Muscle layer of colon (tissue), 2 donors: ENCODE results near the gene OR2L13.
"Not testable (repeated sequence)": the region's sequence is repeated elsewhere in the genome, so short reads cannot be mapped to it uniquely, and the experiment has no call there.

Experiments
- H3K27ac ChIP-seq: one replicate; pipeline ENCODE4 v1.7.0; 2013; ENCODE audit warnings: low read depth, mild to moderate bottlenecking, low read length, moderate library complexity
- H3K27me3 ChIP-seq, 2 donors: one replicate each; pipeline ENCODE4 v1.7.0; 2013; ENCODE audit warnings: low read length in 2 of 2, mild to moderate bottlenecking in 2 of 2; ENCODE audit not compliant: insufficient read depth in 2 of 2, control insufficient read depth in 1 of 2
- H3K36me3 ChIP-seq: one replicate; pipeline ENCODE4 v1.7.0; 2013; ENCODE audit warnings: mild to moderate bottlenecking, low read length; ENCODE audit not compliant: insufficient read depth
- H3K4me1 ChIP-seq: one replicate; pipeline ENCODE4 v1.7.0; 2013; ENCODE audit warnings: mild to moderate bottlenecking, low read length; ENCODE audit not compliant: insufficient read depth
- H3K4me3 ChIP-seq, 2 donors: one replicate each; pipeline ENCODE4 v1.7.0; 2013; ENCODE audit warnings: low read length in 2 of 2, low read depth in 1 of 2, mild to moderate bottlenecking in 1 of 2, moderate library complexity in 1 of 2
- H3K9ac ChIP-seq: one replicate; pipeline ENCODE4 v1.7.0; 2013; ENCODE audit warnings: low read length
- H3K9me3 ChIP-seq: one replicate; pipeline ENCODE4 v1.7.0; 2013; ENCODE audit warnings: mild to moderate bottlenecking, low read length
- donor health status: abdominal sarcoma.
- donor health status: Adenocarcinoma of cecum.

The OR2L13 gene, protein sequence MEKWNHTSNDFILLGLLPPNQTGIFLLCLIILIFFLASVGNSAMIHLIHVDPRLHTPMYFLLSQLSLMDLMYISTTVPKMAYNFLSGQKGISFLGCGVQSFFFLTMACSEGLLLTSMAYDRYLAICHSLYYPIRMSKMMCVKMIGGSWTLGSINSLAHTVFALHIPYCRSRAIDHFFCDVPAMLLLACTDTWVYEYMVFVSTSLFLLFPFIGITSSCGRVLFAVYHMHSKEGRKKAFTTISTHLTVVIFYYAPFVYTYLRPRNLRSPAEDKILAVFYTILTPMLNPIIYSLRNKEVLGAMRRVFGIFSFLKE

DNA sequence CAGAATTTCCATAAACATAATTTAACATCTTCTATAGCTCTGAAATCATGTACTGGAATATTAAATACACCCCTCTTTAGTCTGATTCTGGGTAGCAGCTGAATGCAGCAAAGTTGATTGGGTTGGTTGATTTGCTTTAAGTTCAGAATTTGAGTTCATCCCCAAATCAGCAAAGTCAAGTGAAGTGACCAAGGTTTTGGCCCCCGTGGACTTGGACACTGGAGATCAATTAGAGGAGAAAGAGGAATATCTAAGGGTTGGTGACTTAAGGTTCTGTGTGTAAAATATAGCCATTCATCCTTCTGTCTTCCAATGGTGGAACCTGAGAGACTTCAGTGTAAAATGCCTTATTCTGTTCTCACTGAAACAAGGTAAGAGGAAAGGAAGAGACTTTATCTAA, at the start of gene OR2L13:
Gene OR2L13 (plus strand): TSS at position 301 of the 400 bp plus-strand sequence. CDS start 4,192 bp downstream, outside the sequence.
- no peak within 1 kb of the TSS for H3K27ac ChIP-seq
- no peak within 1 kb of the TSS for H3K9ac ChIP-seq
- no peak within 1 kb of the TSS for H3K4me3 ChIP-seq
- H3K27me3 ChIP-seq: no peaks in the 10 kb centered on the region
- H3K4me1 ChIP-seq: no peaks in the 10 kb centered on the region
- H3K9me3 ChIP-seq: no peaks in the 10 kb centered on the region
- H3K36me3 ChIP-seq: no peaks in the 10 kb centered on the region

DNA sequence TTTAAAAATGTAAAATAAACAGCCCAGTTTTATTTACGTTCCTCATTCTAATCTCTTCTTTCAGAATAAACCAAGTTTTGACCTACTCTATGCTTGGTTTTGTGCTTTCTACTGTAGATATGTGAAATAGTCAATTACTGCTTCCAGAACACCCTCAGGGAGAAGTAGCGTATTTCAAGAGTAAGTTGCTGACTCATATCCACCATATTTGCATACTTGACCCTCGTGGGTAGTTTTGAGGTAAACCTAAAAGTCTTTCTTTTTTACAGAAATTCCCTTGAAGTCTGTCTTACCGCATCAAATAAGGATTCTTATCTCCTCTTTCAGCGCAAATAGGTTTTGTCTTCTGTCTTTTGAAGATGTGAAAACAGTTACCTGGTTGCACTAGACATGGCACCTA, 49.8 kb upstream of the OR2L13 start:
- Histone ChIP-seq H3K9me3 (no peaks in the 10 kb centered on the region), H3K36me3 (no peaks in the 10 kb centered on the region), H3K27ac (no peak overlapping the region), H3K4me3 (no peak overlapping the region), H3K9ac (no peak overlapping the region), H3K27me3 (no peaks in the 10 kb centered on the region), H3K4me1 (no peaks in the 10 kb centered on the region)

DNA sequence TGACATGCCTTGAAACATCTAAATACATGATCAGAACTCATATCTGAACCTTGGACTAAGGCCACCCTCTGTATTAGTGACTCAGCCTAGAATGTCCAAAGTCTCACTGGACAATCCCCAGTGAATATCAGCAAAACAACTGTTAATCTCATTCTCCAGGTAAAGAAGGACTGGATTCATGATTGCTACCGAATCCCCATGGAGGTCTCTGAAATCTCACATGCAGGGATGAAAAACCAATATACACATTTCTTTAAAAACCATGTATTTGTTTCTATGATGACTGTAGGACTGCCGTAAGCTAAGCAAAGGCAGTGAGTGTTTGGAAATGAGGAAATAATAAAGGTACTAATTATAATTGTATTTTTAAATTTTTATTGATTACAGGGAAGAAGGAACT, 48.4 kb upstream of the OR2L13 start, which contains the start of gene OR2L3:
Gene OR2L3 (plus strand): TSS at position 301 of the 400 bp plus-strand sequence. CDS start 13,846 bp downstream, outside the sequence.
- Histone ChIP-seq H3K4me3 (no peak within 1 kb of the TSS), H3K36me3 (no peaks in the 10 kb centered on the region), H3K27ac (no peak within 1 kb of the TSS), H3K27me3 (no peaks in the 10 kb centered on the region), H3K9ac (no peak within 1 kb of the TSS), H3K9me3 (no peaks in the 10 kb centered on the region), H3K4me1 (no peaks in the 10 kb centered on the region)

DNA sequence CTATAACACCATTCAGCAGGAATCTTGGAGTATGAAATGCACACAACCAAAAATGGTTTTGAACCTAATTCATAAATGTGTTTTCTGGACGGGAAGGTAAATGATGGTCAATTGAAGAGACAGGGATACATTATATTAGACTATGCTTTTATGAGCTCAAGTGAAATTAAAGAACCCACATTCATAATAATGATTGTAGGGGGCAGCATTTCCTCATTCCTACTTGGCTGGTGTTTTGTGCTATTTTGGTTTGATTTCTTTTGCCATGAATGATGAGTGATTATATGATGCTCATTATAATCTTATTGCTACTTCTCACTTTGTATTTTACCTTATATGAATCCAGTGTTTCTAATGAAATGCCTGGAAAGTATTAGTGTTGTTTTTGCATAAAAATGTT, 48.0 kb upstream of the OR2L13 start:
- Histone ChIP-seq H3K4me3 (no peak overlapping the region), H3K27me3 (no peaks in the 10 kb centered on the region), H3K4me1 (no peaks in the 10 kb centered on the region), H3K9ac (no peak overlapping the region), H3K36me3 (no peaks in the 10 kb centered on the region), H3K27ac (no peak overlapping the region), H3K9me3 (no peaks in the 10 kb centered on the region)

DNA sequence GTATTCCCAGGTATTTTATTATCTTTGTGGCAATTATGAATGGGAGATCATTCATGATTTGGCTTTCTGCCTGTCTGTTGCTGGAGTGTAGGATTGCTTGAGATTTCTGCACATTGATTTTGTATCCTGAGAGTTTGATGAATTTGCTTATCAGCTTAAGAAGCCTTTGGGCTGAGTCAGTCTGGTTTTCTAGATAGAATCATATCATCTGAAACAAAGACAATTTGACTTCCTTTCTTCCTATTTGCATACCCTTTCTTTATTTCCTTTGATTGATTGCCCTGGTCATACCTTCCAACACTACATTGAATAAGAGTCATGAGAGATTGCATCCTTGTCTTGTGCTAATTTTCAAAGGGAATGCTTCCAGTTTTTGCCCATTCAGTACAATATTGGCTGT, 40.3 kb upstream of the OR2L13 start:
- Histone ChIP-seq H3K4me3 (no peak overlapping the region), H3K4me1 (no peaks in the 10 kb centered on the region), H3K27me3 (no peaks in the 10 kb centered on the region), H3K9ac (no peak overlapping the region), H3K9me3 (no peaks in the 10 kb centered on the region), H3K27ac (no peak overlapping the region), H3K36me3 (no peaks in the 10 kb centered on the region)

DNA sequence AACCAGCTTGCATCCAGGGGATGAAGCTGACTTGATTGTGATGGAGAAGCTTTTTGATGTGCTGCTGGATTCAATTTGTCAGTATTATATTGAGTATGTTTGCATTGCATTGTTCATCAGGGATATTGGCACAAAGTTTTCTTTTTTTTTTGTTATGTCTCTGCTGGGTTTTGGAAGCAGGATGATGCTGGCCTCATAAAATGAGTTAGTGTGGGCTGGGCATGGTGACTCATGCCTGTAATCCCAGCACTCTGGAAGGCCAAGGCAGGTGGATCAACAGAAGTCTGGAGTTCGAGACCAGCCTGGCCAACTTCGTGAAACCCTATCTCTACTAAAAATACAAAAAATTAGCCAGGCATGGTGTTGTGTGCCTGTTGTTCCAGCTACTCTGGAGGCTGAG, 39.7 kb upstream of the OR2L13 start:
- no peak overlapping the region for H3K9ac ChIP-seq
- no peaks in the 10 kb centered on the region for H3K9me3 ChIP-seq
- no peaks in the 10 kb centered on the region for H3K4me1 ChIP-seq
- H3K4me3 ChIP-seq: no peak overlapping the region
- H3K36me3 ChIP-seq: no peaks in the 10 kb centered on the region
- no peaks in the 10 kb centered on the region for H3K27me3 ChIP-seq
- H3K27ac ChIP-seq: no peak overlapping the region

DNA sequence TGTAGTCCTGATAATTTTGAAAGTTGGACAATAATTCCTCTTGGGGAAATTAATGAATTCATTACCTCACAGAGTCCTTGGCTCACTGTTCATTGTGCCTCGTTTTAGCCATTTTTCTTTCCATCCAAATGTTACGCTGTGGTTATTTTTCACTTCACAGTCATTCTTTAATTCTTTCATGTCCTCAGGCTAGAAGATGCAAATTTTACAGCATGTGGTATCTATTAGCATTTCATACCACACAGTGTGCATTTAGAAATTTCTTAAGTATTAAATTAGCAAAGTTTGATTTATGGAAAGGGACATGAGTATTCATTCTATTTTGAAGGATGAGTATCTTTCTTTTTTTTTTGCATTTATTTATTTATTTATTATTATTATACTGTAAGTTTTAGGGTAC, 29.9 kb upstream of the OR2L13 start:
- Histone ChIP-seq H3K27me3 (no peaks in the 10 kb centered on the region), H3K4me1 (no peaks in the 10 kb centered on the region)

DNA sequence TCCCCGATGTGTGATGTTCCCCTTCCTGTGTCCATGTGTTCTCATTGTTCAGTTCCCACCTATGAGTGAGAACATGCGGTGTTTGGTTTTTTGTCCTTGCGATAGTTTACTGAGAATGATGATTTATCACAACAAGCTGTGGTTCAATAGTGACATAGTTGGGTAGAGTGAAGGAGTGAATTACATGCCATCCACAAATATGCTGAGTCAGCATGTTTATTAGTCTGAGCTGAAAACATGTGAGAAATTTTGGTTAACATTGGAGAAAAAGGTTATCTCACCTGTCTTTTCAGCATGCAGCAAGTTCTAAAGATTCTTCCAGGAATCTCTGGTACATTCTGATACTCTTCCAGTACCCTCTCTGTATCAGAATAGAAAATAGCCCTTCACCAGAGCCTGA, 29.4 kb upstream of the OR2L13 start:
- no peaks in the 10 kb centered on the region for H3K4me1 ChIP-seq
- no peak overlapping the region for H3K4me3 ChIP-seq

More for the DNA sequence above, 29.9 kb upstream of the OR2L13 start:
- H3K27ac ChIP-seq: no peak overlapping the region
- H3K4me3 ChIP-seq: no peak overlapping the region
- H3K9ac ChIP-seq: no peak overlapping the region
- no peaks in the 10 kb centered on the region for H3K9me3 ChIP-seq
- H3K36me3 ChIP-seq: no peaks in the 10 kb centered on the region

DNA sequence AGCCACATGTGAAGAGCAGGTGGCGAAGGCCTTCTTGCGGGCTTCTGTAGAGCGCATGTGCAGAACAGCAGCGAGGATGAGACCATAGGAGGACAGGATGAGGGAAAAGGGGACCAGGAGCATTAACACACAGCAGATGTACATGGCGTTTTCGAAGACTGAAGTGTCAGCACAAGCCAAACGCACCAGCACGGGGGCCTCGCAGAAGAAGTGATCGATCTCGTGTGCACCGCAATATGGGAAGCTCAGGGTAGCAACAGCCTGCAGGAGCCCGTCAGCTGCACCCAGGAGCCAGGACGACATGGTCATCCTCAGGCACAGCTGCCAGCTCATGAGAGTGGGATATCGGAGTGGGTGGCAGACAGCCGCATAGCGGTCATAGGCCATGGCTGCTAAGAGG, 11.1 kb upstream of the OR2L13 start:
- H3K9me3 ChIP-seq, H3K36me3 ChIP-seq, H3K27me3 ChIP-seq, H3K4me3 ChIP-seq, H3K4me1 ChIP-seq, H3K9ac ChIP-seq, H3K27ac ChIP-seq: not testable (repeated sequence)

More for the DNA sequence above, 29.4 kb upstream of the OR2L13 start:
- Histone ChIP-seq H3K36me3 (no peaks in the 10 kb centered on the region), H3K9me3 (no peaks in the 10 kb centered on the region), H3K27me3 (no peaks in the 10 kb centered on the region), H3K27ac (no peak overlapping the region), H3K9ac (no peak overlapping the region)

DNA sequence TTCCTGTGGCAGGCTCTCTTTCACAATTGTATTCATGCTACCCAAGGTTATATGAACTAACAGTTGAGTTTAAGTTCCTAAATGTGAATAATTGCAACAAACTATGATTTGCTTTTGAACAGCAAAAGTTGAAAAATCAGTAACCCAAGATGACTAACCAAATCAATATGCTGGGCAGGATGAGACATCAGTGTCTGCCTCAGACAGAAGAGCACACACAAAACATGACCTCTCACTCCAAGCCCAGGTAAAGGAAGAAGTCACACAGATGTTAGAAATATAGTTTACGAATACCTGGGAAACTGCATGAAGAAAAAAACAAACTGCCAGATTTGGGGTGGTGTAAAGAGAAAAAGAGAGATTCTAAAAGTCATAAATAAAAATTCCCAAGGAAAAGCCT, 3.5 kb downstream of the OR2L13 start:
- H3K4me3 ChIP-seq: no peak overlapping the region
- no peaks in the 10 kb centered on the region for H3K27me3 ChIP-seq
- no peak overlapping the region for H3K27ac ChIP-seq
- no peaks in the 10 kb centered on the region for H3K4me1 ChIP-seq
- no peaks in the 10 kb centered on the region for H3K36me3 ChIP-seq
- H3K9me3 ChIP-seq: no peaks in the 10 kb centered on the region
- no peak overlapping the region for H3K9ac ChIP-seq

DNA sequence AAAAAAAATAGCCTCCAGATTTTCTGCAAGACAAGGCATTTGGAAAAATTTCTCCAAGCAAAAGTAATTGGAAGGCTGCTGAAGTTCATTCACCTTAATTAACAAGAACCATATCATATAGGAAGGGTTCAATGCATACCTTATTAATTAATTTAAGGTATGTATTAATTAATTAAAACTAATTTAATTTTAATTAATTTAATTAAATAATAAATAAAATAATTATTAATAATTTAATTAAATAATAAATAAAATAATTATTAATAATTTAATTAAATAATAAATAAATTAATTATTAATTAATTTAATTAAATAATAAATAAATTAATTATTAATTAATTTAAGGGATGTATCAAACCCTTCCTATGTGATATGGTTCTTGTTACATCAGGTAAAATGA, 7.9 kb downstream of the OR2L13 start:
- Histone ChIP-seq H3K36me3 (no peaks in the 10 kb centered on the region), H3K27me3 (no peaks in the 10 kb centered on the region), H3K9me3 (no peaks in the 10 kb centered on the region), H3K4me1 (no peaks in the 10 kb centered on the region), H3K4me3 (no peak overlapping the region), H3K27ac (no peak overlapping the region), H3K9ac (no peak overlapping the region)

DNA sequence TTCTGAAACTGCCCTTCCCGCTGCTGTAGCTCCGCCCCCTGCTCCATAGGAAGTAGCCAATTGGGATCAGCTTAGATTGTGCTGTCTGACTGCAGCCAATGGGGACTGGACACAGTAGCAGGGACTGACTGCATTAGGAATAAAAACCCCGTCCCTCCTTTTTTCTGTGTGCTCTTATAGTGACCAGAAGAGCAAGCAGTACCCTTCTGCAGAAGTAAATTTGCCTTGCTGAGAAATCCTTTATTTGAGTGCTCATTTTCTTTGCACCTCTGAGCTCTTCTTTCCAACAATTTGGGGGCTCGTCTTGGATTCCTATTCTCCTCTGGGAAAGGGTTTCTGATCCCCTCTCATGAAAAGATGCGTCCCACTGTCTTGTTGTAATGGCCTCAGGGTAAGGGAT, 16.2 kb downstream of the OR2L13 start:
- H3K4me1 ChIP-seq: no peaks in the 10 kb centered on the region
- H3K4me3 ChIP-seq: no peak overlapping the region
- no peak overlapping the region for H3K27ac ChIP-seq
- no peaks in the 10 kb centered on the region for H3K36me3 ChIP-seq
- H3K27me3 ChIP-seq: no peaks in the 10 kb centered on the region
- H3K9ac ChIP-seq: no peak overlapping the region
- no peaks in the 10 kb centered on the region for H3K9me3 ChIP-seq
